ENCODE measurements around the gene PLEKHM2.
A peak's percentile ranks its signal among the peaks of the same experiment; 100 is the strongest.

Gene PLEKHM2

GRCh38 chr1:15726508-15726907 is 42.4 kb downstream of the PLEKHM2 start:
- DNase-seq (ENCODE audit: low spot score): no peak

GRCh38 chr1:15727021-15727420 is 42.9 kb downstream of the PLEKHM2 start:
- no peak for DNase-seq (ENCODE audit: low spot score)

- DNase-seq (ENCODE audit: low spot score): no peak
Measured at GRCh38 chr1:15727424-15727823, 43.3 kb downstream of the PLEKHM2 start.

GRCh38 chr1:15727866-15728534 is 43.9 kb downstream of the PLEKHM2 start:
- no peak for DNase-seq (ENCODE audit: low spot score)

GRCh38 chr1:15728937-15729657 is 45.0 kb downstream of the PLEKHM2 start:
- no peak for DNase-seq (ENCODE audit: low spot score)

GRCh38 chr1:15730423-15730822 is 46.3 kb downstream of the PLEKHM2 start:
- DNase-seq (ENCODE audit: low spot score): no peak

- DNase-seq (ENCODE audit: low spot score): no peak
Measured at GRCh38 chr1:15730936-15731335, 46.8 kb downstream of the PLEKHM2 start.

- no peak for DNase-seq (ENCODE audit: low spot score)
Measured at GRCh38 chr1:15731735-15732685, 47.9 kb downstream of the PLEKHM2 start.

GRCh38 chr1:15732686-15733081 is 48.6 kb downstream of the PLEKHM2 start:
- no peak for DNase-seq (ENCODE audit: low spot score)

GRCh38 chr1:15733218-15733725 is 49.2 kb downstream of the PLEKHM2 start:
- no peak for DNase-seq (ENCODE audit: low spot score)

- DNase-seq (ENCODE audit: low spot score): no peak
Measured at GRCh38 chr1:15733726-15734226, 49.7 kb downstream of the PLEKHM2 start.

GRCh38 chr1:15734296-15734695 is 50.2 kb downstream of the PLEKHM2 start:
- no peak for DNase-seq (ENCODE audit: low spot score)

- no peak for DNase-seq (ENCODE audit: low spot score)
Measured at GRCh38 chr1:15734901-15735300, 50.8 kb downstream of the PLEKHM2 start.

GRCh38 chr1:15735304-15736037 is 51.4 kb downstream of the PLEKHM2 start:
- no peak for DNase-seq (ENCODE audit: low spot score)

GRCh38 chr1:15736038-15736891 is 52.1 kb downstream of the PLEKHM2 start, which contains the start of gene SLC25A34:
TSS of gene SLC25A34 (plus strand) at chr1:15736258. CDS start at chr1:15736486, 228 bp downstream.
- peak; percentile 84 for DNase-seq (ENCODE audit: low spot score)

GRCh38 chr1:15736892-15737261 is 52.8 kb downstream of the PLEKHM2 start:
- no peak for DNase-seq (ENCODE audit: low spot score)

- no peak for DNase-seq (ENCODE audit: low spot score)
Measured at GRCh38 chr1:15737324-15738319, 53.5 kb downstream of the PLEKHM2 start.

GRCh38 chr1:15738416-15739113 is 54.4 kb downstream of the PLEKHM2 start:
- DNase-seq (ENCODE audit: low spot score): peak; percentile 36

Data from SK-N-DZ (cell line).